ENCODE data around the gene PLXNC1.

The PLXNC1 gene

DNA sequence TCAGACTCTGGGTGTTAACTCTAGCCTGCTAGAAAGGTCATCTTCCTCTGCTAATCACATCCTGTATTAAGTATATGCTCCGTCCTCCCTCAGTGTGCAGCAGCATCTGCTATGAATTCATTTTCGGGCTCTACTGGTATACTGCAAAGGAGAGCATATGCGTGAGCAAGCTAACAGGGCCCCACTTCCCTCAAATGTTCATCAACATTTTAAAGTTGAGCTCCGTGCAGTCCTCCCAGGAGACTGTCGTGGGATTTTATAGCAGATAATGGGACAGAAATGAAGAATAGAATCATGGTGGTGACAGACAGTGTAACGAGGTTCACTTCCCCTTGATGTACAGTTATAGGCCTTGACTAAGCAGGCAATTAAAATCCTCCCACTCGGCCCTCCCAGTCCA is 131.7 kb downstream of the PLXNC1 start:
- no peak for DNase-seq (ENCODE audit: low read depth in 1 of 2, low spot score in 1 of 2)
- in situ Hi-C loops (cut with HindIII; ENCODE audit: low pct_unique_long_range_greater_than_20kb, low sequenced_read_pairs): no loop called here
- TF ChIP-seq JUND (IDR thresholded peaks at IDR 0.05; ENCODE audit: low read depth): no peak

GRCh38 chr12:94282675-94283074 is 134.3 kb downstream of the PLXNC1 start:
- TF ChIP-seq JUND (IDR thresholded peaks at IDR 0.05; ENCODE audit: low read depth): no peak
- no peak for DNase-seq (ENCODE audit: low read depth in 1 of 2, low spot score in 1 of 2)
- in situ Hi-C loops (cut with HindIII; ENCODE audit: low pct_unique_long_range_greater_than_20kb, low sequenced_read_pairs): no loop called here

GRCh38 chr12:94284046-94284445 is 135.7 kb downstream of the PLXNC1 start:
- no peak for TF ChIP-seq JUND (IDR thresholded peaks at IDR 0.05; ENCODE audit: low read depth)
- in situ Hi-C loops (cut with HindIII; ENCODE audit: low pct_unique_long_range_greater_than_20kb, low sequenced_read_pairs): no loop called here
- no peak for DNase-seq (ENCODE audit: low read depth in 1 of 2, low spot score in 1 of 2)

DNA sequence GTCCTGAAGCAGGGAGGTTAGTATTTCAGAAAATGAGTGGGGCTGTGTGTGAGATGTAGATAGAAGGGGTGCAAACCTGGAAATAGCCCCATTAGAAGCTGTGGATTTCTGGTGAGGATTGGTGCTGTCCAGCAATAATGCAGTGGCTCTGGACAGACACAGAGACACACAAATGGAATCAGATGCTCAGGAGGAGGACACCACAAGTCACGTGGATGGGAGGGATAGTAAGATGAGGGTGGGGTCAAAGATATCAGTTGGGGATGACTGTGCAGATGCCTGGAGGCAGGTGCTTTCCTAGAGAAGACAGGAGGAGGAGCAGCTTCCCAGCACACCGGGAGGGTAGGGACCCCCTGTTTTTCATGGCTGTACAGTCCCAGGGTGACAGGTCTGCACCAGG is 136.5 kb downstream of the PLXNC1 start:
- DNase-seq (ENCODE audit: low read depth in 1 of 2, low spot score in 1 of 2): no peak
- in situ Hi-C loops (cut with HindIII; ENCODE audit: low pct_unique_long_range_greater_than_20kb, low sequenced_read_pairs): no loop called here
- TF ChIP-seq JUND (IDR thresholded peaks at IDR 0.05; ENCODE audit: low read depth): no peak

- no peak for TF ChIP-seq JUND (IDR thresholded peaks at IDR 0.05; ENCODE audit: low read depth)
- in situ Hi-C loops (cut with HindIII; ENCODE audit: low pct_unique_long_range_greater_than_20kb, low sequenced_read_pairs): no loop called here
- no peak for DNase-seq (ENCODE audit: low read depth in 1 of 2, low spot score in 1 of 2)
Measured at GRCh38 chr12:94285943-94286582, 137.7 kb downstream of the PLXNC1 start.

DNA sequence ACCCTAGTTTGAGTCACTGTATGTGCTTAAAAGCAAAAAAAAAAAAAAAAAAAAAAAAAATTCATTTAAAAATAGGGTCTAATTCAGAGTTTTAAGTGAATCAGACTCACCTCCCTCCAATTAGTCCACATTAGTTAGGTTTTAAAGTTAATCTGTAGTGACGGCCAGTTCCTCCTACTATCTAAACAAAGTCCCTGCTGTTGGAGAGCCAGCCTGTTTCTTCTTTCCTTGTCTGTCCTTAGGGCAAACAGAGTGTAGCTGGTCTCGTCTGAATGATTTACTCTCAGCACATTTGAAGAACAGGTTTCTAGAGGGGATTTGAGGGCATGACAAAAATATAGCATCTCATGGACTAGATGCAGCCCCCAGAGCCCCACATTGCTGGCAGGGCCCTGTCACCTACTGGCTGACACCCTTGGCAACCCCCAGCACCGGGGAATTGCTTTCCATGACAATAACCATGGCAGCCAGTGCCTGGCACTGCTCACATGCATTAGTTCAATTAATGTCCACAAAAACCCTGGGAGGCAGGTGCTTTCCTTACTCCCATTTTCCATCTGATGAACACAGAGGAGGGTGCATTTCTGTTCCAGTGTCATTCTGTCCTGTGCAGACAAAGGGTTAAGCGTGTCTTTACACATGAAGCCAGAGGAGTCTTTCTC is 138.3 kb downstream of the PLXNC1 start:
- no peak for TF ChIP-seq JUND (IDR thresholded peaks at IDR 0.05; ENCODE audit: low read depth)
- peak in 1 of 2 experiments; percentile 33 for DNase-seq (ENCODE audit: low read depth in 1 of 2, low spot score in 1 of 2)
- in situ Hi-C loops (cut with HindIII; ENCODE audit: low pct_unique_long_range_greater_than_20kb, low sequenced_read_pairs): no loop called here

- DNase-seq (ENCODE audit: low read depth in 1 of 2, low spot score in 1 of 2): no peak
- TF ChIP-seq JUND (IDR thresholded peaks at IDR 0.05; ENCODE audit: low read depth): no peak
- in situ Hi-C loops (cut with HindIII; ENCODE audit: low pct_unique_long_range_greater_than_20kb, low sequenced_read_pairs): no loop called here
Measured at GRCh38 chr12:94287245-94287628, 138.9 kb downstream of the PLXNC1 start.

GRCh38 chr12:94289461-94290312 is 141.3 kb downstream of the PLXNC1 start:
- DNase-seq (ENCODE audit: low read depth in 1 of 2, low spot score in 1 of 2): no peak
- no peak for TF ChIP-seq JUND (IDR thresholded peaks at IDR 0.05; ENCODE audit: low read depth)
- in situ Hi-C loops (cut with HindIII; ENCODE audit: low pct_unique_long_range_greater_than_20kb, low sequenced_read_pairs): no loop called here

DNA sequence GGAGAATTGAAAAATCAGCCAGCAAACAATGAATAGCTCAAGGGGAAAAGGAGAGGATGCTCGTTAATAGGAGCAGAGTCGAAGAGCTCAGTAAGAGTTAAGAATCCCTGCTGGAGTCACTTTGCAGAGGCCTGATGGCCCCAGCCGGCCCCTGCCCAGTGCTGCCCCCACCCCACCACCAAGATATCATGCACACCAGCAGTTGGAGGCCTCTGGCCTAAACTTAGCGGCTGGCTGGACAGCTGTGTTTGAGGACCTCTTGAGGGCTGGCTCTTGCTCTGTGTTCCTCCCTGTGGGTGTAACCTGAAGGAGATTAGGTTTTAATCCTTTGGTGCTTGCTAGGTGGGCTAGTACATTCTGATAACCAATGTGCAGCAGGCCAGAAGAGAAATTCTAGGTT is 142.0 kb downstream of the PLXNC1 start:
- in situ Hi-C loops (cut with HindIII; ENCODE audit: low pct_unique_long_range_greater_than_20kb, low sequenced_read_pairs): no loop called here
- no peak for DNase-seq (ENCODE audit: low read depth in 1 of 2, low spot score in 1 of 2)
- no peak for TF ChIP-seq JUND (IDR thresholded peaks at IDR 0.05; ENCODE audit: low read depth)

GRCh38 chr12:94297096-94297699 is 148.8 kb downstream of the PLXNC1 start:
- DNase-seq (ENCODE audit: low read depth in 1 of 2, low spot score in 1 of 2): no peak
- in situ Hi-C loops (cut with HindIII; ENCODE audit: low pct_unique_long_range_greater_than_20kb, low sequenced_read_pairs): no loop called here
- TF ChIP-seq JUND (IDR thresholded peaks at IDR 0.05; ENCODE audit: low read depth): no peak

DNA sequence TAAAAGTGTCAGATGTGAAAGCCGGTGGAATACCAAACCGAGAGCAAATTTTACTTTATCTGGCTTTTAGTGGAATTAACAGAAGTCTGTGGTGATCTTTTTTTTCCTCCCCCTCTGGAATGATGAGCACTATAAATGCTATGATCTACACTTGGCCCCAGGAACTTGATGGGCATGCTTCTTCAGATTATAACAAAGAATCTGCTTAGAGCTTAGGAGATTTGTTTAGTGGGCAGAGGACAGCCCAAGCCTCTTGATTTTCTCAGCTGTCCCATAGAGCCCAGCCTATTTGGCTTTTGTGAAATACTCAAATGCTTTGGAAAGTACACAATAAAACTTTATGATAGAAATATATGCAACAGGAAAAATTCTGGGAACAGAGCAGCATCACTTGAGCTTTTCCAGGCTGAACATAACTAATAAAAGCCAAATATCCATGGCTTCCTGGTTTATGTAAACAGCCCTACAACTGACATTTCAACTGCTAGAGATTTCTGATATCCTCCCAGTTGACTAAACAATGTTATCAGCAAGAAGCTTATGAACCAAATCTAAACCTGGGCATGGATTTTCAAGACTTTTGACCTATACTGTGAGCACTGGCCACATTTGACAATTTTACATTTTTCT is 149.6 kb downstream of the PLXNC1 start:
- TF ChIP-seq JUND (IDR thresholded peaks at IDR 0.05; ENCODE audit: low read depth): no peak
- no peak for DNase-seq (ENCODE audit: low read depth in 1 of 2, low spot score in 1 of 2)
- in situ Hi-C loops (cut with HindIII; ENCODE audit: low pct_unique_long_range_greater_than_20kb, low sequenced_read_pairs): no loop called here

- no peak for DNase-seq (ENCODE audit: low read depth in 1 of 2, low spot score in 1 of 2)
- in situ Hi-C loops (cut with HindIII; ENCODE audit: low pct_unique_long_range_greater_than_20kb, low sequenced_read_pairs): no loop called here
- TF ChIP-seq JUND (IDR thresholded peaks at IDR 0.05; ENCODE audit: low read depth): no peak
Measured at GRCh38 chr12:94299846-94300245, 151.5 kb downstream of the PLXNC1 start.

Measured in T47D (cell line).